SH-SY5Y (cell line): Measurements from ENCODE around the gene HDDC2.

Experiments used
- GATA2 ChIP-seq: IDR thresholded peaks from 2 replicates; pipeline ENCODE4 v1.6.1; 2011; ENCODE audit warnings: mild to moderate bottlenecking, low read depth, low read length
- GATA3 ChIP-seq: IDR thresholded peaks from 2 replicates; pipeline ENCODE4 v1.6.1; 2011; ENCODE audit warnings: low read depth, mild to moderate bottlenecking, low read length, moderate library complexity

GRCh38 chr6:125296471-125296870 is 5.3 kb downstream of the HDDC2 start:
- TF ChIP-seq GATA2: no peak
- no peak for TF ChIP-seq GATA3
